Superior temporal gyrus (tissue), 1 donor: ENCODE measurements around the gene USP48.

Source experiments
- DNase-seq: peaks from one replicate; pipeline ENCODE4 v3.0.0-alpha.2; 2016; ENCODE audit errors: extremely low spot score

The USP48 gene

DNA sequence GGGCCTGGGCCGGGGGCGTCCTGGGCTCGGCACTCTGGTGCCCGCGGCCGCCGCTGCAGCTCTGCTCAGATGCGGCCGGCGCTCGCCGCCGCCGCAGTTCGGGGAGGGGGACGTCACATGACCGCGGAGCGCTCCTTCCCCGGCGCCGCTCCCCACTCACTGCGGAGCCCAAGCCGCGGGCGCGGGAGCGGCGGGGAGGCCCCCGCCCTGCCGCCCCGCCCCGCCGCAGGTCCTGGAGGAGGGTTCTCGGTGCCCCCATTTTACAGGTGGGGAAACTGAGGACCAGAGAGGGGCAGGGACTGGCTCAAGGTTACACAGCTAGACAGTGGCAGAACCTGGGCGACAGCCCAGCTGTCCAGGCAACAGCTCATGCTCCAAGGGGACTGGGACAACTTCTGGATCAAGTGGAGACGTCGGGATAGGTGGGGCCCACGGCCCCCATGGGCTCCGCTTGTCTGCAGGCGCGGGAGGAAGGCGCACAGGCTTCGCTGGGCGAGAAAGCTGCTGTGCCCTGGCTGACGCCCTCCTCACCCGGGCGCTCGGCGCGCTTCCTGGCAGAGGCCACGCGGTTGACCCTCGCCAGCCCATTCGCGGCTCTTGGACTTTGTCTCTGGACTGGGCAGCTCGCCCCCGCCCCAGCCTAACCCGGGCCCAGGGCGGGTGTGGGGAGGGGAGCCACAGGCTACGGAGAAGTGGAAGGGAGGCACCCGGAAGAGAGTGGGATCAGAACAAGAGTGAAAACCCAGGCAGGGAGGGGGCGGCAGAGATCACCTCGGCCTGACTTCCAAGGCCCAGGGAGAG lies 113.5 kb downstream of the USP48 start, which contains the start of gene RAP1GAP:
Gene RAP1GAP, minus strand, starts transcription at position 100 of the 801 bp plus-strand sequence. CDS start 49,325 bp downstream, outside the sequence.
- no peak for DNase-seq

DNA sequence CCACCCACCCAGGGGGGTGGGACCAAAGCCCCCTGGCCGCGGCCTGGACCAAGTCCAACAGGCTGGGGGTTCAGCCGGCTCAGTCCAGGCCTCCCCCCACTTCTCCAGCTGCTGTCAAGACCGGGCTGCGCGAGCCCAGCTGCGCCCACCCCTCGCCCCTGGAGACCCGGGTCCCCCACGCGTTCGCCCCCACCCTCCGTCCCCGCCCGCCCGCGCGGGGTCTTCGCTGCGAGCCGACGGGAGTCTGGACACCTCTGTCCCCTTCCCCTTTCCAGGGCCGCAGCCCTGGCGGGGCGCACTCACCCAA lies 114.0 kb downstream of the USP48 start:
- DNase-seq = no peak

DNA sequence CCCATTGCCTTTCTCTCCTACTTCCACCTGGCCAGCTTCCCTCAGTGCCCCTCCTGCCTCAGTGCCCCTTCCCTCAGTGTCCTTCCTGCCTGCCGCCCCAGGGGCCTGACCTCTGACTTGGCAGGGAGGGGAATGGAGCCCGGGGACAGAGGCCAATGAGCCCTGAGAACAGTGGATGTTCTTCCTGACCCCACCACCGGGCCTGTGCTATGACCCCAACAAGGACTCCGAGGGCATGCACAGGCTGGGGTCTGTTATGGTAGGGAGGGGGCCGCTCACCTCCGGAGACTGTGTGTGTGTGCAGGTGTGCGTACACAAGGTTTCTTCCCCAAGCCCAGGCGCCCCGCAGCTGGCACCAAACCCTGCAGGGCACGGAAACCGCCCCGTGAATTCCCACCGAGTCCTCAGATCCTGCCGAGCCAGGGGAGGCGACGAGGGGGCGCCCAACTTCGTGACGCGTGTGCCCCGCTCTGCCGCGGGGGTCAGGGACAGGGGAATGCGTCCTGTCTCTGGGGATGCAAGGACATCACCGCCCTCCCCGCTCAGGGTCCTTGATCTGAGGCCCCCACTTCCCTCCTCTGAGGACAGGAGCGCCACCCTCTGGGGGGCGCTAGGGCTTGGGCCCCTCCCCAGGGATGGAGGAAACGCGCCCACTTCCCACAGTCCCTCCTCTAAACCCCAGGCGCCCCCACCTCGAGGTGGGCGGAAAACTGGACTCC lies 114.6 kb downstream of the USP48 start:
- DNase-seq = no peak

DNA sequence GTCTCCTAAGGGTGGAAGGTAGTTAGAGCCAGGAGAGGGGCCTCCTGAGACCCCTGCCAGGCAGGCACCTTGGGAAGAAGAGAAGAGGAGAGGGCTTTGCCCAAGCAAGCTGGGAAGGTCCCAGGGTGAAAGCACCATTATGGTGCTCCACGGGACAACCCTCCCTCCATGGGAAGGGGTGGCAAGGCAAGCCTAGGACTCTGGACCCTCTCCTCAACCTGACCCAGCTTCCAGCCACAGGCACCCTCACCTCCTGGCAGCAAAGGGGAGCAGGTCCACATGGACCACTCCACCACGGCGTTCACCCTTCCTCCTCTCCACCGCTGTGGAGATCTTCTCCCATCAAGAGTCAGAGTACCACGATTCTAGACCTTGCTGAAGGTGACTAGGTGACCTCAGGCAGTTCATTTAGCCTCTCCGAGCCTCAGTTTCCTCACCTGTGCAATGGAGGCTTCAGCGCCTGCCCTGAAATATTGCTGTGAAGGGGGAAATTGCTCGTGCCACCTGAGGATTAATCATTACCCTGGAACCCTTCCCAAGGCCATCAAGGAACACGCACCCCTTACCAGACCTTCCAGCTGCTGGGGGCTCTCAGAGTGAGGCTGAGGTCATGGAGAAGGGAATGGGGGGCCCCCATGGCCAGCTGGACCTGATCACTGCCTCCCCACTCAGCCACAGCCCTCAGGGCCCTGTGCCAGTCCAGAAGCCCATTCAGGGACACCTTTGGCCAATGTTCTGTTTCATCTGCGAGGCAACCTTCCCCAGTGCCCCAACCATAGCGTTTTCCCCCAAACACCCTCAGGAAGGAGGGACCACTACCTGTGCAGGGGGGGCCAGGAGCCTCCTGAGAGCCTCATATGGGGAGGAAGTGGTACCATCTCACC lies 115.4 kb downstream of the USP48 start:
- no peak for DNase-seq

DNA sequence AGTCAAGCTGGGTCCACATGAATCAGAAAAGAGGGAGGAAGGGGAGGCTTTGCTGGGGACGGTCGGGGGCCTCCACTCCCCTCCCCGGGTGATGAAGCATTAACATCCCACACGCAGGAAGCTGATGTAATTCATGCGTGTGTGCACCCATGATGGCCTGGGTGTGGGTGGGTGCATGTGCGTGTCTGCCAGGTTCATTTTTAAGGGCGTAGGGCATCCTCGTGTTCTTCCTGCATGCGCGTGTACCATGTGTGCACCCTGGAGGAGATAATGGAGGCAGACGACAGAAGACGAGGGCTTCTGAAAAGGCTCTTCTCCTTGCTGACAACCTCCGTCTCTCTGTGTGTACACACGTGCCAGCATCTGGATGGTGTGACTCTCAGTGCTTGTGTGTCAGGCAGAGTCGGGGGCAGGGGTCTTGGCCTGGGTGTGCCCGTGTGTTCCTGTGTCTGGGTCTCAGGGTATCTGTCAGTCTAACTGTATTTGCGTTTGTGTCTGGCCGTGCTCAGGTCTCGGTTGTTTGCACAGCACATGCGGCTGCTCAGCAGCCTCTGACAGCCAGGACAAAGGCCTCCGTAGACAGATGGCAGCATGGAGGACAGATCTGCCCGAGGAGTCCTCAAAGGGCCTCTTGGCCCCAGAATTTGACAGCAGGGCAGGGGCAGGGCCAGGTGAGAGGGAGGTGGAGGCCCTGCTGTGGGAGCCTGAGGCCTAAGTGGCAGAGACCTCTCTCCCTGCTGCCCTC lies 116.2 kb downstream of the USP48 start:
- DNase-seq = no peak

DNA sequence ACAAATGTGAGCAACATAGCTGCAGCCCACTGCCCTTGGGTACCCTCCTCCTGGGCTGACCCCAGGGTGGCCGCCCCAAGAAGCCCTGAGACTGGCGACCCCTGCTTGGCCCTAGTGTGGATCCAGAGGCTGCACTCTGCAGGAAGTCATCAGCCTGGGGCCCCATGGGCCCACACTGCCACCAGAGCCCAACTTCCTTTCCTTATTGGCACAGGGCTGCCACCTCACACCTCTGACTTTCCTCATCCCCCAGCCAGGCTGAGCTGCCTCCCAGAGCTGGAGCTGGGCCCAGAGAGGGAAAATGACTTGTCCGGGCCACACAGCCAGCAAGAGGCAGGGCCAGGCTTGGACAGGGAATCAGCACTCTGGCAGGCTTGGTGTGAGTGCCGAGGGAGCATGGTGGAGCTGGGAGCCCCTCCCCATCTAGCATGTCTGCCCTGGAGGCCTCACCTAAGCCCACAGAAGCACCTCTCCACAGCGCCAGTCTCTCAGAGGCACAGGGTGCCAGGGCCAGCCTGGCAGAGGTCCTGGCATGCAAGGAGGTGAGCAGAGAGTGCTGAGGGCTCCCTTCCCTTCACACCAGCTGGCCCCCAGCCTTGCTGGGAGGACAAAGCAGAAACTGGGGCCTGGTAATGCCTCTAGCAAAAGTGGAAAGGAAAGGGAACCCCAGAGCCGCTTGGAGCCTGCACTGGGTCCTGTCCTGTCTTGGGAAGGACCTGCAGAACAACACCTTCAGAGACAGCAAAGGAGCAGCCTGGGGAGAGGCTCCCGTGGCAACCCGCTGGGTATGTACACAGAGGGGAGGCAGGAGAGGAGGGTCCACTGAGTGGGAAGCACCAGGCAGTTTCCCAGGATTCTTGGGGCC lies 117.0 kb downstream of the USP48 start:
- DNase-seq = no peak

DNA sequence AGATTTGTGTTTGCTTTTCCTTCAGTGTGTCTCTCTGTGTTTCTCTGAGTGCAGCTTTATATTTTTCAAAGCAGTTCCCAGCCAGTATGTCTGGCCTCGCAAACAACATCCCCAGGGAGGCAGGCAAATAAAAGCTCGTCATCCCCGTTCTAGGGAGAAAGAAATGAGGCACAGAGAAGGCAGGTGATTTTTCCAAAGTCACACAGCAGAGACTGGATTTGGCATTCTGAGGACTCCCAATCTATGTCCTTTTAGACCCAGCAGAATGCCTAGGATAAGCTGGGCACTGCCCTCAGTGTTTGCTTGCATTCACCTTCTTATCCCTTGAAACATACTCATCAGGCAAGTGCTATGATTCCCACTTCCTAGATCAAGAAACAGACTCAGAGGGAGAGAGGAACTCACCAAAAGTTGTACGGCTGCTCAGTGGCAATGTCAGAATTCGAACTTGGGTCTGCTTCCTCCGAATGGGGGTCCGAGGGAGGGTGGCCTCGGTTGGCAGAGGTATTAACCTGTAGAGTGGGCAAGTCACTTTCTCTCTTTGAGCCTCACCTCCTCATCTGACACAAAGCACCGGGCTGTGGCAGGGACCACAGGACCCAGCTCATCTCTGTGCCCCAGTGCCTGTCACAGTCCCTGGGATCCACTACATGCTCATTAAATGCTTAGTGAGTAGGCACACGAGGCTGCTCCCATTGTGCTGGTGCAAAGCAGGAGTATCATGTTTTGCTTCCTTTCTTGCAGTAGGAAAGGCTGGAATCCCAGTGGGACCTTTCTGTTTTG lies 118.0 kb downstream of the USP48 start:
- no peak for DNase-seq

DNA sequence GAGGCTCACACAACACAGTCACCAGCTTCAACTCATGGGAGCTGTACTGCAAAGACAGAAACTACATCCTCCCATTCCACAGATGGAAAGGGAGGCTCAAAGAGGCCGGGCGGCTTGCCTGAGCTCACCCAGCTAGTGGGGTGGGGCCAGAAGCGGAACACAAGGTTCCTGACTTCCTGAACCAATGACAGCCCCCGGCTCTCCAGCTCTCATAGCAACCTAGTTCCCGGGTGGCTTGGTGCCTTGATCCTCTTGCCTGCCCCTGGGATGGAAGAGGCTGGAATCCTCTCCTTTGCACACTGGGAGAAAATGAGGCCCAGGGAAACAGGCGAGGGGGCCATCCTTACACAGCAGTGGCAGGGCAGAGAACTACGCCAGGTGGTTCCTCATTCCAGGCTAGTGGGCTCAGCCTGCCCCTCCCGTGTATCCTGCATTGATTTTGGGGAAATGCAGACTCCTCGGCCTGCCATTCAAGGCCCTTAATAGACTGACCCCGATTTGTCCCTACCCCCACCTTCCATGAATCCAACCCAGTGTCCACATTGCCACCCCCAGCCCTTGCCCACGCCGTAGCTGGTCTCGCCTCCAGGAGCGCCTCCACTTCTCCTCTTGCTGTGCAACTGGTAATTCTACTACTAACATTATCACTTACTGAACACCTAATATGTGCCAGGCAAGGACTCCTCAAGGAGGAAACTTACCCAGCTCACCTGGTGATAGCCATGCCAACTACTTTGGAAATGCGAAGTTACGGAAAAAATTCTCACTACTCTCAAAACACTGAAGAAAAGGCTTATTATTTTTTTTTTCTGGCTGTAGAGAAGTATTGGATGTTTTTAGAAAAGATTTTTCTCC lies 118.8 kb downstream of the USP48 start:
- DNase-seq = no peak

DNA sequence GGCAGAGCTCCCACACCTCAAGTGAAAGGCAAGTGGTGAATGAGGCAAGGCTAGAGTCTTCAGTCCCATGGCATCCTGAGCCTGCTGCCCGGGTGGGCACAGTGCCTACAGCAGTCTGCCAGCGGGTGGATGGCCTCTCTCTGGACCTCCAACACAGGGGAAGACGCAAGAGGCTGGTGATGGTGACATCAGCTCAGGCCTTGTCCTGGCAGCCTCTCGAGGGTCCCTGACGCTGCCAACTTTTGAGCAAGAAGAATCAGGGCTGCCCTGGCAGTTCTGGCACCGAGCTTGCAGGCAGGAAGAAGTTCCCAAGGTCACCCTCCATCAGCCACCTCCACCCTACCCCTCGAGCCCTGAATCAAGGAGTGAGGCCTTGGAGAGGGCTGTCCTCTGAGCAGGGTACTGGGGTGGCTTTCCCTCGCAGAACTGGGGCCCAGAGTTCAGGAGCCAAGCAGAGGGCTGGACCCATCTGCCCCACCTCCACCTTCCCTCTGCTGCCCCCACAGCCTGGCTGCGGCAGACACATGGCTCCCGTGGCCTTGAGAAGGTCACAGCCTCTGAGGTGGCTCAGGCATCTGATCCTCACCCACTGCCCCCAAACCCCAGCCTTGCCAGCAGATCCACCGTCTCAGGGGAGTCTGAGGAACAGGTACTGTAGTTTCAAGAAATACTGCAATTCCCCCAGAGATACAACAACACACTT lies 119.5 kb downstream of the USP48 start:
- DNase-seq = no peak

DNA sequence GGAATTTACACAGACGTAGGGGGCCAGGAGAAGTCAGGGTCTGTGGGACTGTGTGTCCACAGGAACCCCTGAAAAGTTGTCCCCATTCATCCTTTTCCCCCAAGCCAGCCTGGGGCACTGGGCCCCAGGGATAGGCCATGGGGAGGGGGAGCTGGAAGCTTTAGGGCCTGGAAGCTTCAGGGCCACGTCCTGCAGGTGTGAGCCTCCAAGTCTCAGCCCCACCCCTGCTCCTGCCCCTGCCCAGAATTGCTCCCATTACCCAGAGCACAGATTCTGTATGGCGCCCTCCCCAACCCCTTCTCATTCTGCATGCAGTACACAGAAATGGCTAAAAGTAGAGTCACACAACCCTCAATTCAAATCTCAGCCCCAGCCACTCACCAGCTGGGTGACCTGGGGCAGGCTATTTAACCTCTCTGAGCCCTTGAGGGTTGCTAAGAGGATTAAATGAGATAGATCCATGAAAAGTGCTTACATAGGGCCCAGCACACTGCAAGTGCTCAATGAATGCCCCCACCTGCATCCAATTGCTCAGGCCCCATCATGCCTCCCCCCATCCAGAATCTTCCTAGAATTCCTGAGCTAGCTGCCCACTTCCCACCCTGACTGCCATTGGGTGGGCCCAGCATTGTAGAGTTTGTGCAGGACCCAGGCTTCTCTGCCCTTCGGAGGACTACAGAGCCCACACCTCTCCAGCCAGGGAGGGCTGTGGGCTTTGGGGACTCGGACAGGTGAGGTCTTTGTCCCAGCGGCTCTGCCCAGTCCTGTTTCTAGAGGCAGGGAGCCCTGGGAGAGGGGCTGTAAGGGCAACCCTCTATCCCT lies 120.3 kb downstream of the USP48 start:
- DNase-seq = no peak

DNA sequence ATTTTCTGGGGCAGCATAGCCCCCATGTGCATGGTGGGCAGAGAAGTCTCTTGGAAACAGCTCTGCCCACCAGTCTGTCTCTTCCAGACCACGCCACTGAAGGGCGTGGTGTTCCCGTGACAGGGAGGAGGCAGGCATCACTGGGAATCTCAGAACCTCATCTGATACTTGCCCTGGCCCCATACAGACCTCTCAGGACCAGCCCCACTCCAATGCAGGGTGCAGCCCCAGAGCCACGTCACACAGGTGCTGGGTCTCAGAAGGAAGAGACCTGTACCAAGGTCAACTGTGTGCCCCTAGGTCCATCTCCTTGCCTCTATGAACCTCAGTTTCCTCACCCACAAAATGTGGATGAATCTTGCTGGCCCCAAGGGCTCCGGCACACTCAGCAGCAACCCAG lies 121.1 kb downstream of the USP48 start:
- no peak for DNase-seq

DNA sequence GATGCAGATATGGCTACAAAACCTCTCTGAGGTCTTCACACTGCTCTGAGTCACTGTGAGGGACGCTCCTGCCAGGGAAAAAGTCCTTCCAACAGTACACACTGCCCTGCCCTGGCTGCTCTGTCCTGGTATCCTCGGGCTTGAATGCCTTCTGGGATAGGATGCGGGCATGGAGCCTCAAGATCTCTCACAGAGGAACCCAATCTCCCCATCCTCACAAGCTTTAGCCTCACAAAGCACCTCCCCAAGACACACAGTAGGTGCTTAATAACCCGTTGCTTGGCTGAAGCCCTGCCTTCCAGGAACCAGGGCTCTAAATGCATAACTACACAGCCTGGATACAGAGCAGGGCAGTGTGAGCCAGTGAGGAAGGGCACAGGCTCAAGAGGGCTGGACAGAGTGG lies 123.0 kb downstream of the USP48 start:
- no peak for DNase-seq

DNA sequence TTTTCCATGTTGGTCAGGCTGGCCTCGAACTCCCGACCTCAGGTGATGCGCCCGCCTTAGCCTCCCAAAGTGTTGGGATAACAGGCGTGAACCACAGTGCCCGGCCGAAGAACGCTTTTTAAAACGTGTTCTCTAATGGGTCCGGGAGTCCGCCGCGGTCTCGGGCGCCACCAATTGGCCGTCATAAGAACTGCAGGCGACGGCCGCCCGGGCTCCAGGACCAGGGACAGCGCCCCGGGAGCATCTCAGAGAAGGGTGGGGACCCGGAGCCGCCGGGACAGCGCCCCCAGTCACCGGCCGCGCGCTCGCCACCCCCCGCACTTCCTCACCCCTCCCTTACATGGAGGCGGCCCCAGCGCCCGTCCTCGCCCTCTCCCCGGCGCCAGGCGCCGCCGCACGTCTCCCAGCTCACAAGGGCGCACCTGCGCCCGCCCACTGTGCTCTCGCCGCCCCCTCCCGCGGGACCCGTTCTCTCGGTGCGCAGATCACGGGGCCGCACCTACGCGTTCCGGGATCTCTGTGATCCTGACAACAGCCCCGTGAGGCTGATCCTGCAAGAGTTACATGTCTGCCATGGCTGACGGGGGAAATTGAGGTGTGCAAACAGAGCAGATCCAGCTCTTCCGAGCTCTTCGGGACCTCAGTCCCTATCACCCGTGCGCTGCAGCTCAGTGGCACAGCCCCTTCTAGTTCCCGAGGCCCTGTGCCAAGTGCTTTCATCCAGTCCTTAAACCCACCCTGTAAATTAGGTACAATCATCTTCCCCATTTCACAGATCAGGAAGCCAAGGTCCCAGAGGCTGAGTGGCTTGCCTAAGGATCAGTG lies 123.6 kb downstream of the USP48 start:
- DNase-seq = peak; percentile 86

DNA sequence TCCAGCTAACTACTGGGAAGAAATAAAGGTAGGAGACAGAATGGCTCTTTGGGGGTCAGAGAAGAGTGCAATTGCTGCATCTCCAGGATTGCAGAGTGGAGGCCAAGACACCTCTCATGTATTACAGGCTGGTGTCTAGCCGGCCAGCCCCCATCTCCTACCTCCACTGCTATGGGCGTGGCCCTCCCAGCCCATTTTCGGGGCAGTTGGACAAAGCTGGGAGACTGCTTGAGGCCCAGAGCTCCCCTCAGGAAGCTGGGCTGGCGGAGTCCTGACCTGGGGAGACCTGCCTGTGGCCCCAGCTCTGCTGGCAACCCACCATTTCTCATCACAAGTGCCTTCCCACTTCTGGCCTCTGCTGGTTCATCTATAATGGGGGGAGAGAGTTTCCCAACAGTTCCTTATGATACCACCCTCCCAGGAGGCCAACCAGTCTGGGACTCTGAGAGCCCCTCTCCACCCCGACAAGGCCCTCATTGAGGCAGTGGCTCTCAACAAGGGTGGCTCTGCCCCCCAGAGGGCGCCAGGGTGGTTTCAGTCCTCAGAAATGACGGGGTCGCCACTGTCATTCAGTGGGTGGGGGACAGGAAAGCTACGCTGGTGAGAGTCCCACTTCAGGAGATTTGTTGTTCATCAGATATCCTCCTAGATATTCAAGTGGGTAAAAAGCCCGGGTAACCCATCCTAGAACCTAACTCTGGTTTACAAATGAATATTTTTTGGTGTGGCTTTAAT lies 125.3 kb downstream of the USP48 start:
- no peak for DNase-seq

DNA sequence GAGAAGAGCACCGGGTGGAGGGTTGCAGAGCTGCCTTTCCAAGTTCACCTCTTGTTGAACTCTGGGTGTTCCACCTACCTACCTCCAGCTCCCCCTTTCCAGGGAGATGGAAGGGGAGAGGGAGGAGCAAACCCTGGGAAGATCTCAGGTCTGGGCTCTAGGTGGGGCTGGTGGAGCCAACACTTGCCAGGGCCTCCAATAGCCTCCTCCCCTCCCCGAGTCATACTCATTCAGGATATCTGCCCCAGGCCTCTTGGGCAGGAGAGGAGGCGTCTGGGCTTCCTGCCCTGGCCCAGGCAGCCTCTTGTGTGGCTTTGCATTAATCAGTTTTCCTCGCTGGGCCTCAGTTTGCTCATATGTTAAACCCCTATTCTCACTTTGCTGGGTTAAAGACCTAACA lies 127.2 kb downstream of the USP48 start:
- no peak for DNase-seq

DNA sequence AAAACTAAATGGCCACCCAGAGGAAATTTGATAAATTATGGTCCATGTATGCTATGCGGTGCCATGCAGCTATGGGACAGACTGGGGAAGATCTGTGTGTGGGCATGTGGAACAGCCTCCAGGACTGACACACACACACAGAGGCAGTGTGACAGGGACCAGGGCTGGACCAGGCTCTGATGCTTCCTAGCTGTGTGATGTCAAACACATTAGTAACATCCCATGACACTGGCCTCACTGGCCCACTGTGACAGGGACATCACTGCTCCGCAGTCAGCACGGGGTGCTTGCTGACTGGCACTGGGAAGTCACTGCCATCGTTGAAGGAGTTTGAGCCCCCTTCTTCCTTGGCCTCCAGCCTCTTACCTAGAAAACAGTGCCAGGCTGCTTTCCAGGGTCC lies 127.7 kb downstream of the USP48 start:
- peak; percentile 64 for DNase-seq
